ENCODE data around the gene TMPRSS4. TPM values are rescaled to one million over a fixed set of nuclear protein-coding genes. Genes with fewer than 3 reads are reported as not detected.

The TMPRSS4 gene
- total RNA-seq, 1 donor from 2014 or later: not detected

DNA sequence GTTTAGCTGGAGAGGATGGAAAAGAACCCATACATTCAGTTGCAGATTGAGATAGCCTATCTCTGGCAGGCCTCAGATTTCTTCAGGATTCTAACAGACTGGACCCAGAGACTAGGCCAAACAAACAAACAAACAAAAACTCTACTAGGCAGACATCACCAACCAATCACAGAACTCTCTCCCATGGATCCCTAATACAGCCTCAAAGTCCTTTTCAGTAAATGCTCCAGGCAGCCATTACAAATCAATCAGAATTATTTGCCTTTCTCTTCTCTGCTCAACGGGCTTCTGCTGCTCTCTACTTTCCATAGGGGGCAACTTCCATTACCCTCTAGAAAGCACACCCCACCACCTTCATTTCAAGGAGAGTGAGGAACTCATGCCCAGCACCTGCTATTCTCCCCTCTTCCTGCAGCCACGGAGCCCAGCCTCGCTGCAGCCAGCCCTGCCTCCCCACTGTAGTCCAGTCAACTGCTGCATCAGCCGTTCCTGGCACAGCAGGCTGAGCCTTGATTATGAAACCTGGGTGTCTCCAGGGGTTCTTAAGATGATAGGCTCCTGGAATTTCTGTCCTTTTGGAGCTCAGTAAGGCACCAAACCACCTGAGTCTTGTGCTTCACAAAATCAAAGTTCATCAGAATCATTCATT is 28.9 kb downstream of the TMPRSS4 start:
- Mint-ChIP-seq H3K27me3 (ENCODE audit: unreplicated experiment) (peaks cover 8% of the 10 kb centered on the region), H3K36me3 (ENCODE audit: unreplicated experiment) (peaks cover 4% of the 10 kb centered on the region), H3K4me1 (ENCODE audit: low read depth, unreplicated experiment) (peaks cover 17% of the 10 kb centered on the region)

DNA sequence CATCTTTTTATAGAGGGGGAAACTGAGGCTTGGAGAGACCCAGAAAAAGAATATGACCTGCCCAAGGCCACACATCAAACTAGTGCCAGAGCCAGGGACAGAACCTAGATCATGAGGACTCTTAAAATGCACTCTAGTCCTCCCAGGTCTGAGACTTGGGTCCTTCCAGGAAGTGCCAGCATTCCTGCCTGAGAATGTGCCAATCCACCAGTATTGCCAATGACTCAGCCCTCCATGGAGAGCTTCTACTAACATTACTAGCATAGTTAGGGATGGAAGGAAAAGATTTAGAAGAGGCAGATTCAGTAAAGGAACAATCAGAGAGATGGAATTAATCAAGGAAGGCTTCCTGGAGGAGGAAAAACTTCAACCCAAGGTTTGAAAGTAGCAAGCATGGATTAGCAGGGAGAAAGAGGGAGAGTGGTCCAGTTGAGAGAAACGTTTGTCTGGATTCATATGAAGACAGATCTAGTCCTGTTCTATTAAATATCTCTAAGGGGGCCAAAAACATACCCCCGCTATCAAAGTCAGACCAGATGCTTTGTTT is 30.0 kb downstream of the TMPRSS4 start:
- DNase-seq: no peak

More for the DNA sequence above, 28.9 kb downstream of the TMPRSS4 start:
- Mint-ChIP-seq H3K9me3 (ENCODE audit: unreplicated experiment) (peaks cover 5% of the 10 kb centered on the region), H3K4me3 (ENCODE audit: unreplicated experiment) (no peak overlapping the region), H3K27ac (ENCODE audit: unreplicated experiment) (no peak overlapping the region)
- TF ChIP-seq, protein P1, sequence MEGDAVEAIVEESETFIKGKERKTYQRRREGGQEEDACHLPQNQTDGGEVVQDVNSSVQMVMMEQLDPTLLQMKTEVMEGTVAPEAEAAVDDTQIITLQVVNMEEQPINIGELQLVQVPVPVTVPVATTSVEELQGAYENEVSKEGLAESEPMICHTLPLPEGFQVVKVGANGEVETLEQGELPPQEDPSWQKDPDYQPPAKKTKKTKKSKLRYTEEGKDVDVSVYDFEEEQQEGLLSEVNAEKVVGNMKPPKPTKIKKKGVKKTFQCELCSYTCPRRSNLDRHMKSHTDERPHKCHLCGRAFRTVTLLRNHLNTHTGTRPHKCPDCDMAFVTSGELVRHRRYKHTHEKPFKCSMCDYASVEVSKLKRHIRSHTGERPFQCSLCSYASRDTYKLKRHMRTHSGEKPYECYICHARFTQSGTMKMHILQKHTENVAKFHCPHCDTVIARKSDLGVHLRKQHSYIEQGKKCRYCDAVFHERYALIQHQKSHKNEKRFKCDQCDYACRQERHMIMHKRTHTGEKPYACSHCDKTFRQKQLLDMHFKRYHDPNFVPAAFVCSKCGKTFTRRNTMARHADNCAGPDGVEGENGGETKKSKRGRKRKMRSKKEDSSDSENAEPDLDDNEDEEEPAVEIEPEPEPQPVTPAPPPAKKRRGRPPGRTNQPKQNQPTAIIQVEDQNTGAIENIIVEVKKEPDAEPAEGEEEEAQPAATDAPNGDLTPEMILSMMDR (IDR thresholded peaks at IDR 0.05; ENCODE audit: partially characterized antibody, unreplicated experiment): no peak
- DNase-seq: no peak

DNA sequence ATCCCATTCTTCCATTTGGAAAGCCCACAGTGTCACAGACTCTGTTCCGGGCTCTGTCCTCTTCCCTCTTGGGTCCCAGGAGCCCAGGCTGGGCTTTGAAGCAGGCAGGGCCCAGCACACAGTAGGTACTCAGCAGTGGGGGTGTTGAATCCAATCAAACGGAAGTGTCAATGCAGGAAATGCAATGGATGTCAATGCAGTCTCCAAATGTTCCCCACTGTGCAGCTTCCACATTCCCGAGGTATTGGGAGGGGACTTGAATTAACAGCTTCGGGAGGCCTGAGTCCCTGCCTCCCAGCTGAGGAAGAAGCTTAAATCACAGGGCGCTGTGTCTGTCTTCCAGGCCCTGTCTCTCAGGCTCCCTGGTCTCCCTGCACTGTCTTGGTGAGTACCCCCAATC is 31.6 kb downstream of the TMPRSS4 start:
- Mint-ChIP-seq H3K27ac (ENCODE audit: unreplicated experiment) (no peak overlapping the region), H3K9me3 (ENCODE audit: unreplicated experiment) (peaks cover 5% of the 10 kb centered on the region), H3K4me3 (ENCODE audit: unreplicated experiment) (no peak overlapping the region), H3K27me3 (ENCODE audit: unreplicated experiment) (peaks cover 4% of the 10 kb centered on the region), H3K36me3 (ENCODE audit: unreplicated experiment) (no peaks in the 10 kb centered on the region), H3K4me1 (ENCODE audit: low read depth, unreplicated experiment) (peaks cover 4% of the 10 kb centered on the region)
- DNase-seq: no peak
- TF ChIP-seq, protein P1 (IDR thresholded peaks at IDR 0.05; ENCODE audit: partially characterized antibody, unreplicated experiment): no peak

More for the DNA sequence above, 30.0 kb downstream of the TMPRSS4 start:
- Mint-ChIP-seq H3K9me3 (ENCODE audit: unreplicated experiment) (peaks cover 3% of the 10 kb centered on the region), H3K36me3 (ENCODE audit: unreplicated experiment) (peaks cover 4% of the 10 kb centered on the region), H3K27ac (ENCODE audit: unreplicated experiment) (no peak overlapping the region), H3K4me3 (ENCODE audit: unreplicated experiment) (no peak overlapping the region), H3K27me3 (ENCODE audit: unreplicated experiment) (peaks cover 4% of the 10 kb centered on the region), H3K4me1 (ENCODE audit: low read depth, unreplicated experiment) (peaks cover 8% of the 10 kb centered on the region)
- TF ChIP-seq, protein P1 (IDR thresholded peaks at IDR 0.05; ENCODE audit: partially characterized antibody, unreplicated experiment): no peak

DNA sequence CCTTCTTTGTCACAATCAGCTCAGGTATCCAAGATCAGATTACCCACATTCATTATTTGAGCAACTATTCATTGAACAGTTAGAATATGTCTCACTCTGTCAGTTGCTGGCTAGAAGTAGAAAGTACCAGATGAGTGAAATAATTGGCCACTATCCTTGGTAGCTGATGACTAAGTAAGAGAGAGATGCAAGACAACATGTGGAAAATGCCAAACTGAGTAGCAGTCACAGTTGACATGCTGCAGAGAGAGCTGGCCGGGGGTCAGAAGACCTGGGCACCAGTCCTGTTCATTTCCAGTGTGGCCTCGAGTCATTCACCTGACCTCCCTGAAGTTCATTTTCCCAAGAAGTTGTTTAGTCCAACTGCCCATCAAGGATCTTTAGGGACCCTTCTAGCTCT is 32.4 kb downstream of the TMPRSS4 start:
- H3K4me1 Mint-ChIP-seq (ENCODE audit: low read depth, unreplicated experiment): peaks cover 4% of the 10 kb centered on the region
- H3K4me3 Mint-ChIP-seq (ENCODE audit: unreplicated experiment): no peak overlapping the region
- TF ChIP-seq, protein P1 (IDR thresholded peaks at IDR 0.05; ENCODE audit: partially characterized antibody, unreplicated experiment): no peak
- peaks cover 4% of the 10 kb centered on the region for H3K27me3 Mint-ChIP-seq (ENCODE audit: unreplicated experiment)
- no peak overlapping the region for H3K27ac Mint-ChIP-seq (ENCODE audit: unreplicated experiment)
- no peak for DNase-seq
- H3K36me3 Mint-ChIP-seq (ENCODE audit: unreplicated experiment): no peaks in the 10 kb centered on the region
- H3K9me3 Mint-ChIP-seq (ENCODE audit: unreplicated experiment): peaks cover 5% of the 10 kb centered on the region

DNA sequence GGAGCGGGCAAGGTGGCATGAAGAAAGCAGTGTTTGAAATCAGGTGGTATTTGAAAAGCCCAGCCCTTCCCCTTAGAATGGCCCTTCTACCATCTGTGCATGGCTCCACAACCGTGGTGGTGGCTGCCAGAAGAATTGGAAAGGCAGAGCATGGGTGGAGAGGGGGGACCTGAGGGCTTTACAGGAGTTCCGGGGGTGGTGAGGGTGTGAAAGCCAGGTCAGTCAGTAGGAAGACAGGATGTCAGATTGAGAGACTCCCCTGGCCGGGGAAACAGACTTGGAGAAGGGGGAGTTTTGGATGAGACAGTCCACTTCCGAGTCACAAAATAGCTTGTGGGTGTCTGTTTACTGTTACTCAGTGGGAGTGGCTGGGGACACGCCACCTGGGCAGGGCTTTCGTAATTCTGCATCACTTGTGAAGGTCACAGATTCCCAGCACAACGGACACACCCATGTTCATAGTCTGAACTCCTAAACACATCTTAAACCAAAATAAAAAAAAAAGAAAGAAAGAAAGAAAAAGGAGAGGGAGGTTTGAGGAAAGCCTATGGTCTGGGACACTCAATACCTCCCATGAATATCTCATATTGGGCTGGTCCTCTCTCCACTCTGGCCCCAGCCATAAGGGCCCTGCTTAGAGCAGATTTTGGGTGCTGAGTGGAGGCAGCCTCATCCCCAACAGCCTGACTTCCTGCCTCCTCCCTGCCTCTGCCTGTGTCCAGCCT is 34.3 kb downstream of the TMPRSS4 start:
- peaks cover 5% of the 10 kb centered on the region for H3K27me3 Mint-ChIP-seq (ENCODE audit: unreplicated experiment)
- no peaks in the 10 kb centered on the region for H3K36me3 Mint-ChIP-seq (ENCODE audit: unreplicated experiment)
- no peak overlapping the region for H3K27ac Mint-ChIP-seq (ENCODE audit: unreplicated experiment)
- H3K9me3 Mint-ChIP-seq (ENCODE audit: unreplicated experiment): peaks cover 7% of the 10 kb centered on the region
- no peak for DNase-seq
- H3K4me3 Mint-ChIP-seq (ENCODE audit: unreplicated experiment): no peak overlapping the region
- H3K4me1 Mint-ChIP-seq (ENCODE audit: low read depth, unreplicated experiment): no peaks in the 10 kb centered on the region
- TF ChIP-seq, protein P1 (IDR thresholded peaks at IDR 0.05; ENCODE audit: partially characterized antibody, unreplicated experiment): no peak
